GM19025 (cell line): ENCODE results near the gene LGALS1.
A peak's percentile ranks its signal among the peaks of the same experiment; 100 is the strongest.
"Not testable (repeated sequence)": the region's sequence is repeated elsewhere in the genome, so short reads cannot be mapped to it uniquely, and the experiment has no call there.

Experiments
- ATAC-seq: cut with Tn5 transposase; IDR thresholded peaks from one replicate; pipeline ENCODE4 v1.9.1; 2021; ENCODE audit warnings: mild to moderate bottlenecking, low read depth, moderate library complexity; ENCODE audit not compliant: unreplicated experiment

Gene LGALS1

GRCh38 chr22:37684803-37685615, 9.6 kb downstream of the LGALS1 start:
- ATAC-seq: no peak

- peak; percentile 79 for ATAC-seq
Measured at GRCh38 chr22:37686002-37686982, 10.9 kb downstream of the LGALS1 start, which contains the start of gene NOL12. Gene NOL12, plus strand, starts transcription at chr22:37686343. Its CDS starts 50 bp downstream, at chr22:37686393.

- no peak for ATAC-seq
Measured at GRCh38 chr22:37690407-37690806, 15.0 kb downstream of the LGALS1 start.

- no peak for ATAC-seq
Measured at GRCh38 chr22:37690901-37691504, 15.6 kb downstream of the LGALS1 start.

- ATAC-seq: no peak
Measured at GRCh38 chr22:37692627-37693285, 17.3 kb downstream of the LGALS1 start.

- not testable (repeated sequence) for ATAC-seq
Measured at GRCh38 chr22:37694131-37694530, 18.7 kb downstream of the LGALS1 start.

GRCh38 chr22:37696260-37696656, 20.8 kb downstream of the LGALS1 start:
- not testable (repeated sequence) for ATAC-seq

GRCh38 chr22:37696657-37697537, 21.5 kb downstream of the LGALS1 start, which contains the start of gene TRIOBP:
Gene TRIOBP, plus strand, starts transcription at chr22:37697048. Its CDS starts 4,318 bp downstream, at chr22:37701366.
- ATAC-seq: peak; percentile 61

GRCh38 chr22:37697538-37697835, 22.1 kb downstream of the LGALS1 start:
- no peak for ATAC-seq

GRCh38 chr22:37701141-37701786, 25.8 kb downstream of the LGALS1 start:
- ATAC-seq: no peak

- no peak for ATAC-seq
Measured at GRCh38 chr22:37703906-37704305, 28.5 kb downstream of the LGALS1 start.

GRCh38 chr22:37704645-37705044, 29.2 kb downstream of the LGALS1 start:
- no peak for ATAC-seq

- no peak for ATAC-seq
Measured at GRCh38 chr22:37705205-37705604, 29.8 kb downstream of the LGALS1 start.

- ATAC-seq: no peak
Measured at GRCh38 chr22:37708580-37709444, 33.4 kb downstream of the LGALS1 start.

- ATAC-seq: no peak
Measured at GRCh38 chr22:37709445-37709765, 34.0 kb downstream of the LGALS1 start.

- no peak for ATAC-seq
Measured at GRCh38 chr22:37710675-37711074, 35.2 kb downstream of the LGALS1 start.

GRCh38 chr22:37711490-37711889, 36.1 kb downstream of the LGALS1 start:
- ATAC-seq: no peak

GRCh38 chr22:37713761-37714160, 38.3 kb downstream of the LGALS1 start:
- no peak for ATAC-seq
